IMR-90 (cell line): Measurements from ENCODE around the gene HSF2BP. TPM values are rescaled to one million over a fixed set of nuclear protein-coding genes. Genes with fewer than 3 reads are reported as not detected.

Experiments used
- ATAC-seq: fragments of 200-7000 bp; cut with Tn5 transposase; 2 replicates; pipeline ENCODE4 v1.9.1; 2020; ENCODE audit warnings: low read depth, mild to moderate bottlenecking, moderate library complexity
- BruUV-seq: library from RNA; stranded (reverse); fragments of 400-500 nt; replicated peaks from 2 replicates; lab custom pipeline; 2021; lab: Mats Ljungman, UMichigan
- CTCF ChIA-PET: fragments of 300-600 bp; formaldehyde crosslinking; extraction: SDS; loops from one replicate; lab custom pipeline; 2021; ENCODE audit warnings: antibody characterized with exemption; lab: Yijun Ruan, JAX
- POLR2A ChIA-PET: fragments of 300-600 bp; sonication (Branson Sonifier 250); formaldehyde crosslinking; loops from one replicate; lab custom pipeline; 2022; ENCODE audit warnings: antibody characterized with exemption; ENCODE audit not compliant: unreplicated experiment; lab: Charles Lee
- DNase-seq: peaks from one replicate; pipeline ENCODE4 v3.0.0; 2013
- H2AFZ ChIP-seq: replicated peaks from 2 replicates; pipeline ENCODE3; 2013; ENCODE audit warnings: low read length, mild to moderate bottlenecking; ENCODE audit not compliant: poor library complexity
- H2AK5ac ChIP-seq: 2 replicates; pipeline ENCODE4 v1.6.1; 2013; ENCODE audit warnings: low read depth, low read length, inconsistent platforms
- H2AK9ac ChIP-seq: replicated peaks from 2 replicates; pipeline ENCODE3; 2013; ENCODE audit warnings: mild to moderate bottlenecking, low read depth, low read length, moderate library complexity; ENCODE audit not compliant: poor library complexity
- H2BK120ac ChIP-seq: 2 replicates; pipeline ENCODE4 v1.6.1; 2013; ENCODE audit warnings: low read depth, low read length, inconsistent platforms
- H2BK15ac ChIP-seq: 3 replicates; pipeline ENCODE4 v1.6.1; 2013; ENCODE audit warnings: low read depth, low read length, inconsistent platforms
- H2BK20ac ChIP-seq: 2 replicates; pipeline ENCODE4 v1.6.1; 2013; ENCODE audit warnings: low read depth, mild to moderate bottlenecking, inconsistent platforms, low read length, moderate library complexity
- H2BK5ac ChIP-seq: 2 replicates; pipeline ENCODE4 v1.6.1; 2013; ENCODE audit warnings: mild to moderate bottlenecking, low read depth, low read length, inconsistent platforms; ENCODE audit not compliant: poor library complexity, severe bottlenecking
- H3K14ac ChIP-seq: replicated peaks from 2 replicates; pipeline ENCODE4 v1.6.1; 2013; ENCODE audit warnings: low read depth, low read length, inconsistent platforms
- H3K18ac ChIP-seq: 2 replicates; pipeline ENCODE4 v1.6.1; 2013; ENCODE audit warnings: low read depth, low read length, control low read depth
- H3K23ac ChIP-seq: 2 replicates; pipeline ENCODE4 v1.6.1; 2013; ENCODE audit warnings: low read depth, low read length, inconsistent platforms
- H3K27ac ChIP-seq: 2 replicates; pipeline ENCODE4 v1.5.1; 2013; ENCODE audit warnings: mild to moderate bottlenecking, control low read depth, low read length; ENCODE audit not compliant: insufficient read depth
- H3K27me3 ChIP-seq: 2 replicates; pipeline ENCODE4 v1.6.1; 2013; ENCODE audit warnings: low read length; ENCODE audit not compliant: control insufficient read depth, insufficient read depth
- H3K36me3 ChIP-seq: 2 replicates; pipeline ENCODE4 v1.6.1; 2013; ENCODE audit warnings: low read length, mixed read lengths; ENCODE audit not compliant: control insufficient read depth, insufficient read depth
- H3K4ac ChIP-seq: 2 replicates; pipeline ENCODE4 v1.6.1; 2013; ENCODE audit warnings: low read depth, low read length, inconsistent platforms
- H3K4me1 ChIP-seq: 2 replicates; pipeline ENCODE4 v1.6.1; 2013; ENCODE audit warnings: low read length, mixed read lengths; ENCODE audit not compliant: control insufficient read depth, insufficient read depth
- H3K4me2 ChIP-seq: 2 replicates; pipeline ENCODE4 v1.6.1; 2013; ENCODE audit warnings: low read depth, mild to moderate bottlenecking, control low read depth, low read length, moderate library complexity
- H3K4me3 ChIP-seq: 2 replicates; pipeline ENCODE4 v1.5.1; 2013; ENCODE audit warnings: low read depth, mild to moderate bottlenecking, control low read depth, low read length, moderate library complexity; ENCODE audit not compliant: insufficient read depth
- H3K56ac ChIP-seq: 2 replicates; pipeline ENCODE4 v1.6.1; 2013; ENCODE audit warnings: low read length, inconsistent platforms; ENCODE audit not compliant: insufficient read depth; ENCODE audit errors: extremely low read depth
- H3K79me1 ChIP-seq, 2 experiments: 2 replicates each; pipeline ENCODE4 v1.6.1; 2013; ENCODE audit warnings: low read length in 2 of 2, inconsistent platforms in 1 of 2, low read depth in 1 of 2
- H3K9ac ChIP-seq: 2 replicates; pipeline ENCODE4 v1.6.1; 2013; ENCODE audit warnings: low read depth, low read length, control low read depth
- H3K9me1 ChIP-seq: 2 replicates; pipeline ENCODE4 v1.6.1; 2013; ENCODE audit warnings: low read length, inconsistent platforms; ENCODE audit not compliant: insufficient read depth
- H3K9me3 ChIP-seq: 2 replicates; pipeline ENCODE4 v1.6.1; 2013; ENCODE audit warnings: low read length; ENCODE audit not compliant: control insufficient read depth, insufficient read depth
- H4K20me1 ChIP-seq: 2 replicates; pipeline ENCODE4 v1.6.1; 2013; ENCODE audit warnings: low read length, inconsistent platforms; ENCODE audit not compliant: insufficient read depth
- H4K5ac ChIP-seq: 2 replicates; pipeline ENCODE4 v1.6.1; 2013; ENCODE audit warnings: mild to moderate bottlenecking, low read depth, low read length, control low read depth
- H4K8ac ChIP-seq, 2 experiments: 2 replicates each; pipeline ENCODE4 v1.6.1; 2013; ENCODE audit warnings: low read depth in 2 of 2, low read length in 2 of 2, control low read depth in 1 of 2, inconsistent platforms in 1 of 2
- H4K91ac ChIP-seq: 2 replicates; pipeline ENCODE4 v1.6.1; 2013; ENCODE audit warnings: low read depth, low read length, inconsistent platforms; ENCODE audit not compliant: insufficient read depth
- CEBPB ChIP-seq: IDR thresholded peaks from 2 replicates; pipeline ENCODE4 v1.6.1; 2012; ENCODE audit warnings: low read depth, low read length, improper control_type of control experiment
- FOS ChIP-seq: fragments of 150-350 bp; IDR thresholded peaks from 2 replicates; pipeline ENCODE4 v1.6.1; 2016; ENCODE audit warnings: low read depth, low read length
- MAFK ChIP-seq: IDR thresholded peaks from 2 replicates; pipeline ENCODE4 v1.6.1; 2012; ENCODE audit warnings: low read depth, low read length, improper control_type of control experiment
- NFE2L2 ChIP-seq: fragments of 150-350 bp; IDR thresholded peaks from 2 replicates; pipeline ENCODE4 v1.6.1; 2016; ENCODE audit warnings: low read depth, mild to moderate bottlenecking, low read length
- POLR2A ChIP-seq: IDR thresholded peaks from 2 replicates; pipeline ENCODE4 v1.6.1; 2012; ENCODE audit warnings: mild to moderate bottlenecking, low read depth, low read length
- RAD21 ChIP-seq: IDR thresholded peaks from 2 replicates; pipeline ENCODE4 v1.6.1; 2012; ENCODE audit warnings: low read length, improper control_type of control experiment
- RFX5 ChIP-seq: IDR thresholded peaks from 2 replicates; pipeline ENCODE4 v1.8.0; 2012; ENCODE audit warnings: low read depth, mild to moderate bottlenecking, low read length, moderate library complexity
- WGBS, 2 experiments: methylation state at CpG; one replicate each; pipeline versions ENCODE4 v1.1.5 to v1.1.7; 2013; ENCODE audit warnings: missing lambda C conversion rate in 2 of 2; ENCODE audit not compliant: insufficient read length in 1 of 2; ENCODE audit errors: extremely low coverage in 2 of 2; 5-methylcytosine and 5-hydroxymethylcytosine counted together
- dilution Hi-C: fragments of 300-500 bp; cut with HindIII; formaldehyde crosslinking; loops from one replicate; pipeline ENCODE4 v1.14.3; 2018; ENCODE audit warnings: low sequenced_read_pairs; ENCODE audit not compliant: unreplicated experiment
- in situ Hi-C: fragments of 300-500 bp; cut with MboI; formaldehyde crosslinking; loops from 3 replicates; pipeline ENCODE4 v1.14.3; 2019; ENCODE audit warnings: low sequenced_read_pairs, inconsistent platforms, mixed read lengths
- intact Hi-C: fragments of 100-400 bp; cut with micrococcal nuclease; formaldehyde crosslinking; loops from 2 replicates; pipeline ENCODE4 v1.10.0; 2022
- polyA plus RNA-seq, 3 experiments: library from polyadenylated mRNA; depleted of rRNA; stranded (reverse); fragments of >200 nt; gene quantifications; 2 replicates each; pipeline ENCODE4 v1.2.3, GENCODE V29; 2012; ENCODE audit warnings: low replicate concordance in 1 of 3
- total RNA-seq: library from RNA; depleted of rRNA; stranded (reverse); fragments of >200 nt; gene quantifications from 2 replicates; pipeline ENCODE4 v1.2.3, GENCODE V29; 2012
- TF ChIP-seq, protein P1 (sequence below): fragments of 150-350 bp; IDR thresholded peaks from 2 replicates; pipeline ENCODE4 v1.6.1; 2017; ENCODE audit warnings: mild to moderate bottlenecking, antibody characterized with exemption, low read length, low read depth
- TF ChIP-seq, protein P2 (sequence below): conservative IDR thresholded peaks from 2 replicates; pipeline ENCODE4 v1.5.1; 2012; ENCODE audit warnings: mild to moderate bottlenecking, low read depth, low read length, improper control_type of control experiment

The HSF2BP gene
- total and polyA plus RNA-seq, 2 of the 4 experiments (the other 2 are of a cell fraction), result 0.87 to 0.90 TPM

DNA sequence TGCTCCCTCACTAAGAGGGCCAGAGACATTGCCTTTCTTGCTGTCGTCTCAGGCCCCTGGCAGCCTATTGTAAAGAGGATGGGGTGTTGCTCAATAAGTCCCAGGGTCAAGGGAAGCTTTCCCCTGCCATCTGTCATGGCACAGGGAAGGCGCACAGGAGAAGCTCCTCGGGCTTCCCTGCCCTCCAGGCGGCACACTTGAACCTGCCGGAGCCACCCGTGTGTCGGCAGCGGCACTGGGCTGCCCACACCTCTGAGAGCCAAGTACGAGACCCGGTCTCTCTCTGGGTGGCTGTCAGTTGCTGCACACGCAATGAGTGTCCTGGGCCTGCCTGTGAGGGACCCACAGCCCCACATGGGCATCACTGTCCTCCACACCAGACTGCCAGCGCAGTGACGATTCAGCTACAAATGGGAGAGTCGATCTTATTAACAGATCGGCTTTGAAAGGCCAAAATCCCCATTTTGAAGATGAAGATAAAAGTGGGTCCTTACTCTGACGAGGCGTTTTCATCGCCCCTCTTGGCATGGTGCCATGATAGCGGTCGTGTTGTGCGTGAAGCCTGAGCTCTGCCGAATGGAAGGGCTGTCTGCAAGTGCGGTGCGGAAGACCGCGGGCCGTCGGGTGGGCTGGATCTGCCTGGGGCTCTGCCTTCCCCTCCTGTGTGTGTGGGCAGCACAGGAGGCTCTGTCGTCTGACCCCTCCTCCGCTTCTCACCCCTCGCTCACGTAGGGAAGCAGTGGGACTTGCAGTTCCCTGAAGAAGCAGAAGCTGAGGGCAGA lies 30.5 kb upstream of the HSF2BP start:
- Histone ChIP-seq H2BK5ac (no peak overlapping the region), H3K4me2 (no peak overlapping the region), H2AFZ (no peak overlapping the region), H3K18ac (no peak overlapping the region), H3K36me3 (peaks cover 79% of the 10 kb centered on the region), H2BK20ac (no peak overlapping the region), H3K14ac (no peak overlapping the region), H2AK9ac (no peak overlapping the region), H3K4ac (no peak overlapping the region), H2AK5ac (no peak overlapping the region), H3K79me1 (0 out of 4 replicates have a peak, but pooled peaks cover 0 to 3% of the 10 kb centered on the region in 2 experiments), H3K4me1 (no peaks in the 10 kb centered on the region), H3K9me1 (no peaks in the 10 kb centered on the region; the same call in 1 of the 2 replicates), H4K91ac (no peak overlapping the region), H4K5ac (no peak overlapping the region), H3K9me3 (no peaks in the 10 kb centered on the region), H2BK120ac (no peak overlapping the region), H3K9ac (no peak overlapping the region), H4K8ac (no peak overlapping the region), H3K23ac (no peak overlapping the region), H3K56ac (no peak overlapping the region), H2BK15ac (no peak overlapping the region), H3K27me3 (no peaks in the 10 kb centered on the region), H3K4me3 (no peak overlapping the region), H3K27ac (no peak overlapping the region), H4K20me1 (no peaks in the 10 kb centered on the region)
- dilution Hi-C loops, result no loop called here
- 73% methylated on average over 2 of the region's 32 CpGs; no CpG with 5 or more reads in 1 of the 2 experiments for WGBS, 2 experiments
- intact Hi-C loops, result no loop called here
- TF ChIP-seq RAD21, result no peak
- TF ChIP-seq NFE2L2, result no peak
- TF ChIP-seq RFX5, result no peak
- TF ChIP-seq, protein P1, sequence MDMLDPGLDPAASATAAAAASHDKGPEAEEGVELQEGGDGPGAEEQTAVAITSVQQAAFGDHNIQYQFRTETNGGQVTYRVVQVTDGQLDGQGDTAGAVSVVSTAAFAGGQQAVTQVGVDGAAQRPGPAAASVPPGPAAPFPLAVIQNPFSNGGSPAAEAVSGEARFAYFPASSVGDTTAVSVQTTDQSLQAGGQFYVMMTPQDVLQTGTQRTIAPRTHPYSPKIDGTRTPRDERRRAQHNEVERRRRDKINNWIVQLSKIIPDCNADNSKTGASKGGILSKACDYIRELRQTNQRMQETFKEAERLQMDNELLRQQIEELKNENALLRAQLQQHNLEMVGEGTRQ, result no peak
- TF ChIP-seq FOS, result no peak
- no peak for TF ChIP-seq POLR2A
- no peak for TF ChIP-seq MAFK
- TF ChIP-seq, protein P2, sequence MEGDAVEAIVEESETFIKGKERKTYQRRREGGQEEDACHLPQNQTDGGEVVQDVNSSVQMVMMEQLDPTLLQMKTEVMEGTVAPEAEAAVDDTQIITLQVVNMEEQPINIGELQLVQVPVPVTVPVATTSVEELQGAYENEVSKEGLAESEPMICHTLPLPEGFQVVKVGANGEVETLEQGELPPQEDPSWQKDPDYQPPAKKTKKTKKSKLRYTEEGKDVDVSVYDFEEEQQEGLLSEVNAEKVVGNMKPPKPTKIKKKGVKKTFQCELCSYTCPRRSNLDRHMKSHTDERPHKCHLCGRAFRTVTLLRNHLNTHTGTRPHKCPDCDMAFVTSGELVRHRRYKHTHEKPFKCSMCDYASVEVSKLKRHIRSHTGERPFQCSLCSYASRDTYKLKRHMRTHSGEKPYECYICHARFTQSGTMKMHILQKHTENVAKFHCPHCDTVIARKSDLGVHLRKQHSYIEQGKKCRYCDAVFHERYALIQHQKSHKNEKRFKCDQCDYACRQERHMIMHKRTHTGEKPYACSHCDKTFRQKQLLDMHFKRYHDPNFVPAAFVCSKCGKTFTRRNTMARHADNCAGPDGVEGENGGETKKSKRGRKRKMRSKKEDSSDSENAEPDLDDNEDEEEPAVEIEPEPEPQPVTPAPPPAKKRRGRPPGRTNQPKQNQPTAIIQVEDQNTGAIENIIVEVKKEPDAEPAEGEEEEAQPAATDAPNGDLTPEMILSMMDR, result no peak
- TF ChIP-seq CEBPB, result no peak
- ATAC-seq, result no peak
- BruUV-seq, result no TSS peak
- in situ Hi-C loops, result no loop called here
- ChIA-PET CTCF (no interaction called here), POLR2A (no interaction called here)
- no peak for DNase-seq
